Smooth muscle cell (in vitro differentiated cells): ENCODE data around the gene PIEZO1. TPM values are rescaled to one million over a fixed set of nuclear protein-coding genes. Genes with fewer than 3 reads are reported as not detected.

Experiments
- DNase-seq: peaks from one replicate; lab custom pipeline; 2025; ENCODE audit not compliant: unreplicated experiment; lab: John Stamatoyannopoulos, UW
- H2AFZ ChIP-seq: fragments of 200-600 bp; sonication (generic); 2 replicates; pipeline ENCODE4 v1.6.0; 2016; ENCODE audit warnings: antibody characterized with exemption, low read depth, mild to moderate bottlenecking
- H3F3A ChIP-seq: fragments of 200-600 bp; sonication (generic); 2 replicates; pipeline ENCODE4 v1.6.0; 2017; ENCODE audit warnings: antibody characterized with exemption, low read depth
- H3K27ac ChIP-seq: fragments of 200-600 bp; sonication (generic); 2 replicates; pipeline ENCODE4 v1.5.1; 2016; ENCODE audit warnings: low read depth, mild to moderate bottlenecking
- H3K27me3 ChIP-seq: fragments of 200-600 bp; sonication (generic); 2 replicates; pipeline ENCODE4 v1.6.1; 2016; ENCODE audit warnings: low read depth, mild to moderate bottlenecking
- H3K36me3 ChIP-seq: fragments of 200-600 bp; sonication (generic); 2 replicates; pipeline ENCODE4 v1.5.1; 2016; ENCODE audit warnings: low read depth
- H3K4me1 ChIP-seq: fragments of 200-600 bp; sonication (generic); 2 replicates; pipeline ENCODE4 v1.5.1; 2016; ENCODE audit warnings: low read depth
- H3K4me2 ChIP-seq: fragments of 200-600 bp; sonication (generic); 2 replicates; pipeline ENCODE4 v1.6.0; 2016; ENCODE audit warnings: mild to moderate bottlenecking
- H3K4me3 ChIP-seq: fragments of 200-600 bp; sonication (generic); 2 replicates; pipeline ENCODE4 v1.5.1; 2016; ENCODE audit warnings: mild to moderate bottlenecking
- H3K79me2 ChIP-seq: fragments of 200-600 bp; sonication (generic); 2 replicates; pipeline ENCODE4 v1.6.0; 2016; ENCODE audit warnings: low read depth, mild to moderate bottlenecking
- H3K9ac ChIP-seq: fragments of 200-600 bp; sonication (generic); 2 replicates; pipeline ENCODE4 v1.6.0; 2016; ENCODE audit warnings: low read depth
- H3K9me3 ChIP-seq: fragments of 200-600 bp; sonication (generic); replicated peaks from 2 replicates; pipeline ENCODE4 v1.5.1; 2016; ENCODE audit warnings: low read depth
- H4K20me1 ChIP-seq: fragments of 200-600 bp; sonication (generic); 2 replicates; pipeline ENCODE4 v1.6.0; 2016; ENCODE audit warnings: low read depth
- WGBS: methylation state at CpG from one replicate; pipeline ENCODE4 v1.1.7; 2016; ENCODE audit warnings: low lambda C conversion rate; 5-methylcytosine and 5-hydroxymethylcytosine counted together
- polyA plus RNA-seq: library from polyadenylated mRNA; unstranded; fragments of >200 nt; fragmentation: Nextera tagmentation; extraction: Ambion mirVana; gene quantifications from 2 replicates; pipeline ENCODE4 v1.2.1, GENCODE V29; 2016
- total RNA-seq: library from RNA; depleted of rRNA; stranded (reverse); fragments of >200 nt; gene quantifications from 2 replicates; pipeline ENCODE4 v1.2.3, GENCODE V29; 2014
- TF ChIP-seq, protein P1 (sequence below): fragments of 200-600 bp; sonication (generic); IDR thresholded peaks from 2 replicates; pipeline ENCODE4 v1.5.1; 2017; ENCODE audit warnings: borderline replicate concordance, mild to moderate bottlenecking, antibody characterized with exemption; ENCODE audit not compliant: insufficient read depth, poor library complexity, severe bottlenecking

Gene PIEZO1
- total and polyA plus RNA-seq, 2 experiments from 2014 or later = 62.1 to 70.9 TPM

DNA sequence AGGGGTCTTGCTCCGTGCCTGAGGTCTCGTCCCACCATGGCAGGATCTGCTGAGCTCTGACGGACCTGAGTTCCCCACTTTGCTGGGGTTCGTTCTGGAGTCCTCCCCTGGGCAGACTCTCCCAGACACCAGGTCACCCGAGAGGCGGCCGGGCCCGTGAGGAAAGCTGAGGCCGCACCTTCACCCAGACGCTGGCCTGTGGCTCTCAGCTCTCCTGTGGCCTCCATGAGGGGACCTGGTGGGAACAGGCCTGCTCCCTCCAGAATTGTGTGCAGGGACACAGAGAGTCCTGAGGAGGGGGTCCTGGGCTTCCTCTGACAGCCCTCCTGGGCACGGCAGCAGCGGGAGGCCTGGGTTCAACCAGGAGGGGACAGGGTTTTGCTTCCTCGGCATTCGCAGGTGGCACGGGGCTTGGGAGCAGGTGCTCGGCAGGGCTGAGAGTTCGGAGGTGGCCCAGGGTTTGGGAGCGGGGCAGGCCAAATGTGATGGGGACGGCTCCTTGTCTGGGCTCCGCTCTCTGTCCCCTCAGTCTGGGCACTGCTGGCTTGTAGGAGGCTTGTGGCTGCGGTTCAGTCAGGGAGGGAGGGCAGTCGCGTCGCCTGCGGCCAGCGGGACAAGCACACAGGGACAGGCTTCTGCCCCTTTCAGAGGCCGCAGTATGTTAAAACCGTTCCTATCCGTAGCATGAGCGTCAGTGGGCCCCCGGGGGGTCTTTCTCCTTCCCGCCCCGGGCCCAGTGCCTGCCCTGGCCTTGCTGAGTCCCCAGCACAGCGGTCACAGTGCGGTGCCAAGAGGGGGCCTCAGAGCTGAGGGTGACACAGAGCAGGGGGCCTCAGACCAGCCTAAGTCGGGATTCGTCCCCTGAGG is 90.6 kb downstream of the PIEZO1 start:
- no peak for DNase-seq
- Histone ChIP-seq H3K9ac (no peak overlapping the region), H3K27me3 (peaks cover 5% of the 10 kb centered on the region), H3F3A (no peaks in the 10 kb centered on the region), H3K4me2 (no peak overlapping the region), H3K4me3 (no peak overlapping the region), H3K36me3 (no peaks in the 10 kb centered on the region), H3K4me1 (no peaks in the 10 kb centered on the region), H3K9me3 (no peaks in the 10 kb centered on the region), H4K20me1 (no peaks in the 10 kb centered on the region), H2AFZ (no peak overlapping the region), H3K79me2 (no peaks in the 10 kb centered on the region), H3K27ac (no peak overlapping the region)
- TF ChIP-seq, protein P1, sequence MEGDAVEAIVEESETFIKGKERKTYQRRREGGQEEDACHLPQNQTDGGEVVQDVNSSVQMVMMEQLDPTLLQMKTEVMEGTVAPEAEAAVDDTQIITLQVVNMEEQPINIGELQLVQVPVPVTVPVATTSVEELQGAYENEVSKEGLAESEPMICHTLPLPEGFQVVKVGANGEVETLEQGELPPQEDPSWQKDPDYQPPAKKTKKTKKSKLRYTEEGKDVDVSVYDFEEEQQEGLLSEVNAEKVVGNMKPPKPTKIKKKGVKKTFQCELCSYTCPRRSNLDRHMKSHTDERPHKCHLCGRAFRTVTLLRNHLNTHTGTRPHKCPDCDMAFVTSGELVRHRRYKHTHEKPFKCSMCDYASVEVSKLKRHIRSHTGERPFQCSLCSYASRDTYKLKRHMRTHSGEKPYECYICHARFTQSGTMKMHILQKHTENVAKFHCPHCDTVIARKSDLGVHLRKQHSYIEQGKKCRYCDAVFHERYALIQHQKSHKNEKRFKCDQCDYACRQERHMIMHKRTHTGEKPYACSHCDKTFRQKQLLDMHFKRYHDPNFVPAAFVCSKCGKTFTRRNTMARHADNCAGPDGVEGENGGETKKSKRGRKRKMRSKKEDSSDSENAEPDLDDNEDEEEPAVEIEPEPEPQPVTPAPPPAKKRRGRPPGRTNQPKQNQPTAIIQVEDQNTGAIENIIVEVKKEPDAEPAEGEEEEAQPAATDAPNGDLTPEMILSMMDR = no peak
- WGBS = 90% methylated on average over 36 of the region's 37 CpGs

DNA sequence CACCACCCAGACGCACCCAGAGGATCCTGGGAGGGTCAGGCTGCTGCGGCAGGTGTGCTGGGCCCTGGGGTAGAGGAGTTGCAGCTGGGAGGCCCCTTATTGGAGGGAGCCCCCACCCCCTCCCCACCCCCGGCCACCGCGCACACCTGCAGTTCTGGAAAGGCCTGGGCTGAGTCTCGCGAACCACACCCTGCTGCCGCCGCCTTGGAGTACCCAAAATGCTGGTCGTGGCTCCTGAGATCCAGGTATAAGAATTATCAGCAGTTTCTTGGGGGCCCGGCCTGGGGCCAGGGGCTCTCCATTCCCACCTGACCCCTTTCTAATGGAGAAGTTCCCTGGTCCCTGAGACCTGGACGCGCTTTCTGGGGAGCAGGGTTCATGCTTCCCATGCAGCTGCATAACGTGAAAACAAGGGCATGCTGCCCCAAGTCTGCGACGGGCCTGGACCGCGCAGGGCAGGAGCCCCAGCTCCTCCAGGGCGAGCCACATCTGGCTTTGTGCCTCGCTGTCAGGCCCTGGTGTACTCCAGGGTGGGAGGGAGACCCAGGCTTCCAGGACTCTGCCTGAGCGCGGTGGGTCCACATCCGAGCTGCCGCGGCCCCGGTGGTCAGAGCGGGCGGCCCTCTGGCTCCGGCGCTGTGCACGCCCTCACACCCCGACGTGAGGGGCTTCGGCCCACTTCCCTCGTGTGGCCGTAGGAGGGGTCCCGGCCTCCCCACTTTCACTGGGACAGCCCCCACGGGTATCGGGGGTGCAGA is 91.4 kb downstream of the PIEZO1 start:
- no peak overlapping the region for H3K9ac ChIP-seq
- 93% methylated on average over 39 of the region's 39 CpGs for WGBS
- H3K36me3 ChIP-seq = no peaks in the 10 kb centered on the region
- H3F3A ChIP-seq = no peaks in the 10 kb centered on the region
- H3K27me3 ChIP-seq = peaks cover 5% of the 10 kb centered on the region
- H2AFZ ChIP-seq = no peak overlapping the region
- H3K4me1 ChIP-seq = no peaks in the 10 kb centered on the region
- H3K4me3 ChIP-seq = no peak overlapping the region
- no peaks in the 10 kb centered on the region for H4K20me1 ChIP-seq
- TF ChIP-seq, protein P1 = no peak
- no peaks in the 10 kb centered on the region for H3K9me3 ChIP-seq
- no peak overlapping the region for H3K27ac ChIP-seq
- H3K4me2 ChIP-seq = no peak overlapping the region
- no peaks in the 10 kb centered on the region for H3K79me2 ChIP-seq
- DNase-seq = no peak

DNA sequence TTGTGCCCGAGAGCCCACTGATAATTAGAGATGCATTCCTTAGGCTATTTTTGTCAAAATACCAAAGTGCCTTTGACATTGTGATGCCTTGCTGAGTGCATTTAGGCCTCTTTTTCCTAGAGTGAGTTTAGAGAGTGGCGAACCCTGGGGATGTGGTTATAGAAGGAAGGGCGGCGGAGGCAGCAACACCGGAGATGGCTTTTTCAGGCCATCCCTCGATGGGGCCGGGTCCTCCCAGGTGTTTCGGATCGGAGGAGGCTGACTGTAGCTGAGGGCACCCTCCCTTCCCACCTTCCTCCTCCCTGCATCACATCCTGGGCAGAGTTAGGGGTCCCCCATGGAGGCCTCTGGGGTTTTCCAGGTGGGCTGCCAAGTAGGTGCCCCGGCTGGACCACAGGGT is 92.2 kb downstream of the PIEZO1 start:
- no peaks in the 10 kb centered on the region for H3K79me2 ChIP-seq
- H3K27ac ChIP-seq = no peak overlapping the region
- no peak overlapping the region for H3K9ac ChIP-seq
- no peaks in the 10 kb centered on the region for H3K9me3 ChIP-seq
- 75% methylated on average over 10 of the region's 10 CpGs for WGBS
- peaks cover 11% of the 10 kb centered on the region for H3K27me3 ChIP-seq
- TF ChIP-seq, protein P1 = no peak
- DNase-seq = no peak
- H3K36me3 ChIP-seq = no peaks in the 10 kb centered on the region
- H4K20me1 ChIP-seq = no peaks in the 10 kb centered on the region
- H2AFZ ChIP-seq = no peak overlapping the region
- H3K4me1 ChIP-seq = peaks cover 5% of the 10 kb centered on the region
- H3F3A ChIP-seq = no peaks in the 10 kb centered on the region
- no peak overlapping the region for H3K4me2 ChIP-seq
- H3K4me3 ChIP-seq = no peak overlapping the region
